Right atrium auricular region (tissue), 2 donors: Measurements from ENCODE around the gene MED27. TPM values are rescaled to one million over a fixed set of nuclear protein-coding genes. Genes with fewer than 3 reads are reported as not detected.
A peak's percentile ranks its signal among the peaks of the same experiment; 100 is the strongest.

ENCODE experiments used
- DNase-seq: peaks from one replicate; pipeline ENCODE4 v3.0.0-alpha.2; 2019; ENCODE audit warnings: low spot score
- H3K27ac ChIP-seq, 2 donors: fragments of 200-600 bp; sonication (generic); 1 replicate in 1 of 2; 2 replicates in 1 of 2; pipeline ENCODE4 v1.5.1; 2016 to 2019
- H3K27me3 ChIP-seq, 2 donors: fragments of 200-600 bp; sonication (generic); one replicate each; pipeline versions ENCODE4 v1.5.1 to v1.6.0; 2017 to 2019
- H3K36me3 ChIP-seq: fragments of 200-600 bp; sonication (generic); one replicate; pipeline ENCODE4 v1.5.1; 2016
- H3K4me1 ChIP-seq, 2 donors: fragments of 200-600 bp; sonication (generic); one replicate each; pipeline versions ENCODE4 v1.5.1 to v1.6.0; 2017 to 2019
- H3K4me3 ChIP-seq, 2 donors: fragments of 200-600 bp; sonication (generic); 1 replicate in 1 of 2; 2 replicates in 1 of 2; pipeline ENCODE4 v1.5.1; 2017 to 2019; ENCODE audit warnings: mild to moderate bottlenecking in 1 of 2, moderate library complexity in 1 of 2
- H3K9me3 ChIP-seq, 2 donors: fragments of 200-600 bp; sonication (generic); one replicate each; pipeline ENCODE4 v1.5.1; 2019
- total RNA-seq, 2 donors: library from RNA; depleted of rRNA; stranded (reverse); fragments of >200 nt; gene quantifications; one replicate each; pipeline ENCODE4 v1.1.0, GENCODE V29; 2016
- TF ChIP-seq, protein P1 (sequence below), 2 donors: fragments of 200-600 bp; sonication (generic); IDR thresholded peaks; one replicate each; pipeline ENCODE4 v1.5.1; 2019; ENCODE audit warnings: antibody characterized with exemption in 2 of 2

Gene MED27
- total RNA-seq, 2 donors from 2014 or later: 12.5 to 15.3 TPM

GRCh38 chr9:131905144-131905543 is 174.5 kb downstream of the MED27 start:
- no peaks in the 10 kb centered on the region for H3K27me3 ChIP-seq
- TF ChIP-seq, protein P1, sequence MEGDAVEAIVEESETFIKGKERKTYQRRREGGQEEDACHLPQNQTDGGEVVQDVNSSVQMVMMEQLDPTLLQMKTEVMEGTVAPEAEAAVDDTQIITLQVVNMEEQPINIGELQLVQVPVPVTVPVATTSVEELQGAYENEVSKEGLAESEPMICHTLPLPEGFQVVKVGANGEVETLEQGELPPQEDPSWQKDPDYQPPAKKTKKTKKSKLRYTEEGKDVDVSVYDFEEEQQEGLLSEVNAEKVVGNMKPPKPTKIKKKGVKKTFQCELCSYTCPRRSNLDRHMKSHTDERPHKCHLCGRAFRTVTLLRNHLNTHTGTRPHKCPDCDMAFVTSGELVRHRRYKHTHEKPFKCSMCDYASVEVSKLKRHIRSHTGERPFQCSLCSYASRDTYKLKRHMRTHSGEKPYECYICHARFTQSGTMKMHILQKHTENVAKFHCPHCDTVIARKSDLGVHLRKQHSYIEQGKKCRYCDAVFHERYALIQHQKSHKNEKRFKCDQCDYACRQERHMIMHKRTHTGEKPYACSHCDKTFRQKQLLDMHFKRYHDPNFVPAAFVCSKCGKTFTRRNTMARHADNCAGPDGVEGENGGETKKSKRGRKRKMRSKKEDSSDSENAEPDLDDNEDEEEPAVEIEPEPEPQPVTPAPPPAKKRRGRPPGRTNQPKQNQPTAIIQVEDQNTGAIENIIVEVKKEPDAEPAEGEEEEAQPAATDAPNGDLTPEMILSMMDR (IDR thresholded peaks at IDR 0.05): no peak
- no peak overlapping the region for H3K4me3 ChIP-seq
- no peak for DNase-seq
- no peaks in the 10 kb centered on the region for H3K9me3 ChIP-seq
- H3K27ac ChIP-seq: no peak overlapping the region
- H3K4me1 ChIP-seq: no peaks in the 10 kb centered on the region
- H3K36me3 ChIP-seq: no peaks in the 10 kb centered on the region

GRCh38 chr9:131899296-131900228 is 180.1 kb downstream of the MED27 start:
- TF ChIP-seq, protein P1 (IDR thresholded peaks at IDR 0.05): no peak
- Histone ChIP-seq H3K27me3 (no peaks in the 10 kb centered on the region), H3K4me1 (peaks cover 0 to 5% of the 10 kb centered on the region in 2 donors), H3K4me3 (no peak overlapping the region), H3K9me3 (no peaks in the 10 kb centered on the region), H3K36me3 (no peaks in the 10 kb centered on the region), H3K27ac (no peak overlapping the region)
- DNase-seq: no peak

GRCh38 chr9:131892902-131893500 is 186.7 kb downstream of the MED27 start:
- Histone ChIP-seq H3K27ac (peak overlapping the region in 1 of 2 donors; percentile 88), H3K4me3 (no peak overlapping the region), H3K9me3 (no peaks in the 10 kb centered on the region), H3K36me3 (no peaks in the 10 kb centered on the region), H3K27me3 (no peaks in the 10 kb centered on the region), H3K4me1 (peaks cover 0 to 56% of the 10 kb centered on the region in 2 donors)
- TF ChIP-seq, protein P1 (IDR thresholded peaks at IDR 0.05): no peak
- no peak for DNase-seq

- Histone ChIP-seq H3K27me3 (no peaks in the 10 kb centered on the region), H3K4me1 (peaks cover 0 to 59% of the 10 kb centered on the region in 2 donors), H3K9me3 (no peaks in the 10 kb centered on the region), H3K27ac (peak overlapping the region; percentile 72 to 88), H3K4me3 (no peak overlapping the region), H3K36me3 (no peaks in the 10 kb centered on the region)
- TF ChIP-seq, protein P1 (IDR thresholded peaks at IDR 0.05): no peak
- DNase-seq: no peak
These were observed 187.4 kb downstream of the MED27 start for GRCh38 chr9:131892162-131892707.

- H3K36me3 ChIP-seq: no peaks in the 10 kb centered on the region
- peak overlapping the region; percentile 72 to 88 for H3K27ac ChIP-seq
- DNase-seq: no peak
- H3K4me1 ChIP-seq: peaks cover 0 to 65% of the 10 kb centered on the region in 2 donors
- TF ChIP-seq, protein P1 (IDR thresholded peaks at IDR 0.05): no peak
- no peak overlapping the region for H3K4me3 ChIP-seq
- H3K9me3 ChIP-seq: no peaks in the 10 kb centered on the region
- H3K27me3 ChIP-seq: no peaks in the 10 kb centered on the region
These were observed 188.1 kb downstream of the MED27 start for GRCh38 chr9:131891598-131891997.
